IPS-15b (cell line): Measurements from ENCODE around the gene FBXO8.
"Not testable (repeated sequence)": the region's sequence is repeated elsewhere in the genome, so short reads cannot be mapped to it uniquely, and the experiment has no call there.

Experiments used
- H3K27me3 ChIP-seq: one replicate; pipeline ENCODE4 v1.6.1; 2013; ENCODE audit warnings: low read length; ENCODE audit not compliant: control insufficient read depth, insufficient read depth
- H3K36me3 ChIP-seq: one replicate; pipeline ENCODE4 v1.6.1; 2013; ENCODE audit warnings: low read length; ENCODE audit not compliant: control insufficient read depth, insufficient read depth
- H3K4me1 ChIP-seq: one replicate; pipeline ENCODE4 v1.6.1; 2013; ENCODE audit warnings: mild to moderate bottlenecking, low read length; ENCODE audit not compliant: control insufficient read depth, insufficient read depth
- H3K4me3 ChIP-seq: one replicate; pipeline ENCODE4 v1.5.1; 2013; ENCODE audit warnings: low read depth, low read length
- H3K9ac ChIP-seq: one replicate; pipeline ENCODE4 v1.6.1; 2013; ENCODE audit warnings: low read depth, mild to moderate bottlenecking, low read length
- H3K9me3 ChIP-seq: one replicate; pipeline ENCODE4 v1.6.1; 2013; ENCODE audit warnings: mild to moderate bottlenecking, low read length; ENCODE audit not compliant: control insufficient read depth, insufficient read depth

FBXO8 gene

GRCh38 chr4:174281182-174281737 lies 2.2 kb downstream of the FBXO8 start:
- H3K9me3 ChIP-seq = no peaks in the 10 kb centered on the region
- no peak overlapping the region for H3K9ac ChIP-seq
- H3K27me3 ChIP-seq = no peaks in the 10 kb centered on the region
- no peaks in the 10 kb centered on the region for H3K4me1 ChIP-seq
- H3K4me3 ChIP-seq = no peak overlapping the region
- H3K36me3 ChIP-seq = no peaks in the 10 kb centered on the region

GRCh38 chr4:174279433-174280155 lies 3.9 kb downstream of the FBXO8 start:
- Histone ChIP-seq H3K36me3 (no peaks in the 10 kb centered on the region), H3K9me3 (no peaks in the 10 kb centered on the region), H3K27me3 (no peaks in the 10 kb centered on the region), H3K4me1 (no peaks in the 10 kb centered on the region), H3K4me3 (no peak overlapping the region), H3K9ac (no peak overlapping the region)

GRCh38 chr4:174278467-174278866 lies 5.0 kb downstream of the FBXO8 start:
- Histone ChIP-seq H3K4me3 (no peak overlapping the region), H3K9me3 (no peaks in the 10 kb centered on the region), H3K9ac (no peak overlapping the region), H3K36me3 (no peaks in the 10 kb centered on the region), H3K4me1 (no peaks in the 10 kb centered on the region), H3K27me3 (no peaks in the 10 kb centered on the region)

GRCh38 chr4:174277433-174277832 lies 6.0 kb downstream of the FBXO8 start:
- Histone ChIP-seq H3K9me3 (no peaks in the 10 kb centered on the region), H3K9ac (no peak overlapping the region), H3K4me1 (no peaks in the 10 kb centered on the region), H3K36me3 (no peaks in the 10 kb centered on the region), H3K27me3 (no peaks in the 10 kb centered on the region), H3K4me3 (no peak overlapping the region)

GRCh38 chr4:174275101-174275500 lies 8.4 kb downstream of the FBXO8 start:
- Histone ChIP-seq H3K9ac (no peak overlapping the region), H3K4me3 (no peak overlapping the region)

GRCh38 chr4:174274436-174274835 lies 9.0 kb downstream of the FBXO8 start:
- H3K36me3 ChIP-seq = no peaks in the 10 kb centered on the region
- H3K4me3 ChIP-seq = no peak overlapping the region
- H3K4me1 ChIP-seq = no peaks in the 10 kb centered on the region
- no peaks in the 10 kb centered on the region for H3K27me3 ChIP-seq
- H3K9ac ChIP-seq = no peak overlapping the region
- H3K9me3 ChIP-seq = no peaks in the 10 kb centered on the region

More at GRCh38 chr4:174275101-174275500, 8.4 kb downstream of the FBXO8 start:
- H3K4me1 ChIP-seq = no peaks in the 10 kb centered on the region
- H3K9me3 ChIP-seq = no peaks in the 10 kb centered on the region
- no peaks in the 10 kb centered on the region for H3K36me3 ChIP-seq
- H3K27me3 ChIP-seq = no peaks in the 10 kb centered on the region

GRCh38 chr4:174273930-174274329 lies 9.5 kb downstream of the FBXO8 start:
- Histone ChIP-seq H3K36me3 (no peaks in the 10 kb centered on the region), H3K4me3 (no peak overlapping the region), H3K9ac (no peak overlapping the region), H3K9me3 (no peaks in the 10 kb centered on the region), H3K27me3 (no peaks in the 10 kb centered on the region), H3K4me1 (no peaks in the 10 kb centered on the region)

- Histone ChIP-seq H3K9ac (no peak overlapping the region), H3K27me3 (no peaks in the 10 kb centered on the region), H3K36me3 (no peaks in the 10 kb centered on the region), H3K9me3 (no peaks in the 10 kb centered on the region), H3K4me1 (no peaks in the 10 kb centered on the region), H3K4me3 (no peak overlapping the region)
Observed at GRCh38 chr4:174266416-174266815, 17.1 kb downstream of the FBXO8 start.

GRCh38 chr4:174265916-174266315 lies 17.6 kb downstream of the FBXO8 start:
- no peak overlapping the region for H3K9ac ChIP-seq
- H3K27me3 ChIP-seq = no peaks in the 10 kb centered on the region
- H3K4me3 ChIP-seq = no peak overlapping the region

GRCh38 chr4:174263445-174263736 lies 20.1 kb downstream of the FBXO8 start:
- Histone ChIP-seq H3K9me3 (no peaks in the 10 kb centered on the region), H3K36me3 (no peaks in the 10 kb centered on the region), H3K4me3 (no peak overlapping the region), H3K9ac (no peak overlapping the region), H3K27me3 (no peaks in the 10 kb centered on the region), H3K4me1 (no peaks in the 10 kb centered on the region)

More at GRCh38 chr4:174265916-174266315, 17.6 kb downstream of the FBXO8 start:
- Histone ChIP-seq H3K4me1 (no peaks in the 10 kb centered on the region), H3K36me3 (no peaks in the 10 kb centered on the region), H3K9me3 (no peaks in the 10 kb centered on the region)

GRCh38 chr4:174262624-174263444 lies 20.6 kb downstream of the FBXO8 start:
- H3K9ac ChIP-seq = no peak overlapping the region
- no peaks in the 10 kb centered on the region for H3K36me3 ChIP-seq
- no peak overlapping the region for H3K4me3 ChIP-seq
- H3K27me3 ChIP-seq = no peaks in the 10 kb centered on the region
- H3K9me3 ChIP-seq = no peaks in the 10 kb centered on the region
- H3K4me1 ChIP-seq = no peaks in the 10 kb centered on the region

GRCh38 chr4:174261432-174261831 lies 22.0 kb downstream of the FBXO8 start:
- not testable (repeated sequence) for H3K9me3 ChIP-seq, H3K4me1 ChIP-seq, H3K36me3 ChIP-seq, H3K27me3 ChIP-seq, H3K9ac ChIP-seq, H3K4me3 ChIP-seq
